Vagina (tissue), 2 donors: ENCODE data around the gene MIAT. TPM values are rescaled to one million over a fixed set of nuclear protein-coding genes. Genes with fewer than 3 reads are reported as not detected.

Source experiments
- DNase-seq, 2 donors: peaks; one replicate each; pipeline ENCODE4 v3.0.0-alpha.2; 2017; ENCODE audit errors: extremely low spot score in 2 of 2
- H3K27ac ChIP-seq: fragments of 200-600 bp; sonication (generic); one replicate; pipeline ENCODE4 v1.5.1; 2019
- H3K27me3 ChIP-seq: fragments of 200-600 bp; sonication (generic); one replicate; pipeline ENCODE4 v1.5.1; 2019
- H3K36me3 ChIP-seq, 2 donors: fragments of 200-600 bp; sonication (generic); one replicate each; pipeline ENCODE4 v1.5.1; 2017 to 2019
- H3K4me1 ChIP-seq: fragments of 200-600 bp; sonication (generic); one replicate; pipeline ENCODE4 v1.5.1; 2019
- H3K4me3 ChIP-seq, 2 donors: fragments of 200-600 bp; sonication (generic); 1 replicate in 1 of 2; 2 replicates in 1 of 2; pipeline ENCODE4 v1.5.1; 2016 to 2019
- H3K9me3 ChIP-seq: fragments of 200-600 bp; sonication (generic); one replicate; pipeline ENCODE4 v1.5.1; 2019
- POLR2A ChIP-seq, 2 donors: fragments of 450-650 bp; IDR thresholded peaks; one replicate each; pipeline ENCODE4 v1.6.1; 2017; ENCODE audit warnings: antibody characterized with exemption in 2 of 2, mild to moderate bottlenecking in 2 of 2, moderate library complexity in 2 of 2
- POLR2AphosphoS5 ChIP-seq, 2 donors: sonication (generic); formaldehyde crosslinking; IDR thresholded peaks; one replicate each; pipeline ENCODE4 v1.9.0; 2017; ENCODE audit warnings: antibody characterized with exemption in 2 of 2, mild to moderate bottlenecking in 2 of 2, low read depth in 1 of 2; ENCODE audit not compliant: insufficient read depth in 1 of 2
- intact Hi-C: fragments of 100-400 bp; cut with DNase I; formaldehyde crosslinking; loops from one replicate; pipeline ENCODE4 v1.15.1; 2023
- total RNA-seq: library from RNA; depleted of rRNA; stranded (reverse); fragments of >200 nt; gene quantifications from one replicate; pipeline ENCODE4 v1.2.3, GENCODE V29; 2016
- TF ChIP-seq, protein P1 (sequence below), 3 experiments: fragments of 450-650 bp in 2 of 3; fragments of 200-600 bp in 1 of 3; sonication (generic) in 1 of 3; IDR thresholded peaks; one replicate each; pipeline ENCODE4 v1.5.1; 2017 to 2019; ENCODE audit warnings: antibody characterized with exemption in 3 of 3, mild to moderate bottlenecking in 2 of 3, moderate library complexity in 2 of 3

Gene MIAT
- 2.7 TPM for total RNA-seq

DNA sequence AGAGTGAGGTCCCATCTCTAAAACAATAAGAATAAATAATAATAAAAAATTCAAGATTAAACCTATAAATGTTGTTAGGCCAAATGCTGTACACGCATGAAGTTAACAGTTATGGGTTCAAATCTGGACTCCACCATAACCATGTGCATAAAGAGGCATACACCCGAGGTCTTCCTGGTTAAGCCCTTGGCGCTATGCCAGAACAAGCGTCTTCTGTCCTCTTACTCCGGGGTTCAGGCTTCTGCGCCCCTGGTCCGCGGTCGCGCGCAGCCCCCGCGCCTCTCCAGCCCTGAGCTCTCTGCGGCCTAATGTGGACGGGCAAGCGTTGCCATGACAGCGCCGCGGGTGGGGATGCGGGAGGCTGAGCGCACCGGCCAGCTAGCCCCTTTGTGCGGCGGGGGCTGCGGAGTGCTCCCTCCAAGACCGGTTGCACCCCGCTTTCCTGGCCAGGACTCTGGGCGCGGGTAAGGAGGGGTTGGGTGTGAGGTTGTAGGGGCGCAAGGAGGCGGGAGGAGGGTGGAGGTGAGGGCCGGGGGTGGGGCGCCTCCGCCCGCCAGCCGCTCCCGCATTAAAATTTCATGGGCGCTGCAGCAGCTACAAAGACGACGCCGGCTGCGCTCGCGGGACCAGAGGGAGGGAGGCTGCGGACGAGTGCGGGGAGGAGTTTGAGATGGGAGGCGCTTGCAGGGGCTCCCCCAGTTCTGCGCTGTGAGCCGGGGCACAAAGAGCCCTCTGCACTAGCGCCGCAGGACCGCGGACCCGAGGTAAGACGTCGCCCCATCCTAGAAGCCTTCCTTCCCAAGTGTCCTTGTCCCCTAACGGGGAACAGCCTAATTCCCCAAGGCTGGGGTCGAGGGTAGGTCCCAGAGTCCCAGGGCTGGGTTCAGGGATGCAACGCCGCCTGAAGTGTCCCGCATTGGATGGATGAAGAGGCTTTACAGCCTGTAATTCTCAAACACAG lies at the start of gene MIAT:
TSS of gene MIAT (plus strand) at position 698 of the 961 bp plus-strand sequence.
- H3K9me3 ChIP-seq, result no peaks in the 10 kb centered on the region
- H3K4me1 ChIP-seq, result peaks cover 26% of the 10 kb centered on the region
- intact Hi-C loops, result no loop called here
- no peak for DNase-seq
- TF ChIP-seq POLR2A (IDR thresholded peaks at IDR 0.05), result no peak
- TF ChIP-seq, protein P1, sequence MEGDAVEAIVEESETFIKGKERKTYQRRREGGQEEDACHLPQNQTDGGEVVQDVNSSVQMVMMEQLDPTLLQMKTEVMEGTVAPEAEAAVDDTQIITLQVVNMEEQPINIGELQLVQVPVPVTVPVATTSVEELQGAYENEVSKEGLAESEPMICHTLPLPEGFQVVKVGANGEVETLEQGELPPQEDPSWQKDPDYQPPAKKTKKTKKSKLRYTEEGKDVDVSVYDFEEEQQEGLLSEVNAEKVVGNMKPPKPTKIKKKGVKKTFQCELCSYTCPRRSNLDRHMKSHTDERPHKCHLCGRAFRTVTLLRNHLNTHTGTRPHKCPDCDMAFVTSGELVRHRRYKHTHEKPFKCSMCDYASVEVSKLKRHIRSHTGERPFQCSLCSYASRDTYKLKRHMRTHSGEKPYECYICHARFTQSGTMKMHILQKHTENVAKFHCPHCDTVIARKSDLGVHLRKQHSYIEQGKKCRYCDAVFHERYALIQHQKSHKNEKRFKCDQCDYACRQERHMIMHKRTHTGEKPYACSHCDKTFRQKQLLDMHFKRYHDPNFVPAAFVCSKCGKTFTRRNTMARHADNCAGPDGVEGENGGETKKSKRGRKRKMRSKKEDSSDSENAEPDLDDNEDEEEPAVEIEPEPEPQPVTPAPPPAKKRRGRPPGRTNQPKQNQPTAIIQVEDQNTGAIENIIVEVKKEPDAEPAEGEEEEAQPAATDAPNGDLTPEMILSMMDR (IDR thresholded peaks at IDR 0.05), result no peak
- TF ChIP-seq POLR2AphosphoS5 (IDR thresholded peaks at IDR 0.05; ENCODE audit: insufficient read depth in 1 of 2, low read depth in 1 of 2), result no peak
- H3K4me3 ChIP-seq, result peak within 1 kb of the TSS; percentile 32
- no peak within 1 kb of the TSS for H3K27ac ChIP-seq
- H3K27me3 ChIP-seq, result peaks cover 18% of the 10 kb centered on the region
- H3K36me3 ChIP-seq, result no peaks in the 10 kb centered on the region

- H3K4me1 ChIP-seq, result peaks cover 6% of the 10 kb centered on the region
- no peaks in the 10 kb centered on the region for H3K27me3 ChIP-seq
- TF ChIP-seq POLR2A (IDR thresholded peaks at IDR 0.05) (no peak), POLR2AphosphoS5 (IDR thresholded peaks at IDR 0.05; ENCODE audit: insufficient read depth in 1 of 2, low read depth in 1 of 2) (no peak)
- TF ChIP-seq, protein P1 (IDR thresholded peaks at IDR 0.05), result no peak
- DNase-seq, result no peak
- H3K27ac ChIP-seq, result no peak overlapping the region
- H3K9me3 ChIP-seq, result no peaks in the 10 kb centered on the region
- intact Hi-C loops, result no loop called here
- H3K4me3 ChIP-seq, result no peak overlapping the region
- no peaks in the 10 kb centered on the region for H3K36me3 ChIP-seq
Measured at GRCh38 chr22:26608129-26608528, 49.3 kb upstream of the MIAT start.

- no peak for DNase-seq
- intact Hi-C loops, result no loop called here
- H3K9me3 ChIP-seq, result no peaks in the 10 kb centered on the region
- H3K36me3 ChIP-seq, result no peaks in the 10 kb centered on the region
- H3K4me1 ChIP-seq, result peaks cover 6% of the 10 kb centered on the region
- TF ChIP-seq POLR2A (IDR thresholded peaks at IDR 0.05) (no peak), POLR2AphosphoS5 (IDR thresholded peaks at IDR 0.05; ENCODE audit: insufficient read depth in 1 of 2, low read depth in 1 of 2) (no peak)
- TF ChIP-seq, protein P1 (IDR thresholded peaks at IDR 0.05), result no peak
- no peak overlapping the region for H3K4me3 ChIP-seq
- H3K27ac ChIP-seq, result no peak overlapping the region
- no peaks in the 10 kb centered on the region for H3K27me3 ChIP-seq
Measured at GRCh38 chr22:26609287-26609686, 48.1 kb upstream of the MIAT start.

GRCh38 chr22:26610072-26610958 lies 47.1 kb upstream of the MIAT start:
- DNase-seq, result no peak
- intact Hi-C loops, result no loop called here
- Histone ChIP-seq H3K36me3 (no peaks in the 10 kb centered on the region), H3K9me3 (no peaks in the 10 kb centered on the region), H3K27ac (no peak overlapping the region), H3K4me1 (peaks cover 6% of the 10 kb centered on the region), H3K4me3 (no peak overlapping the region), H3K27me3 (no peaks in the 10 kb centered on the region)
- TF ChIP-seq POLR2A (IDR thresholded peaks at IDR 0.05), result no peak
- TF ChIP-seq, protein P1 (IDR thresholded peaks at IDR 0.05), result no peak
- no peak for TF ChIP-seq POLR2AphosphoS5 (IDR thresholded peaks at IDR 0.05; ENCODE audit: insufficient read depth in 1 of 2, low read depth in 1 of 2)
